Inferior parietal cortex (tissue), 1 donor: ENCODE data around the gene TCHHL1.

ENCODE experiments used
- DNase-seq: peaks from one replicate; pipeline ENCODE4 v3.0.0-alpha.2; 2016; ENCODE audit errors: extremely low spot score

The TCHHL1 gene

DNA sequence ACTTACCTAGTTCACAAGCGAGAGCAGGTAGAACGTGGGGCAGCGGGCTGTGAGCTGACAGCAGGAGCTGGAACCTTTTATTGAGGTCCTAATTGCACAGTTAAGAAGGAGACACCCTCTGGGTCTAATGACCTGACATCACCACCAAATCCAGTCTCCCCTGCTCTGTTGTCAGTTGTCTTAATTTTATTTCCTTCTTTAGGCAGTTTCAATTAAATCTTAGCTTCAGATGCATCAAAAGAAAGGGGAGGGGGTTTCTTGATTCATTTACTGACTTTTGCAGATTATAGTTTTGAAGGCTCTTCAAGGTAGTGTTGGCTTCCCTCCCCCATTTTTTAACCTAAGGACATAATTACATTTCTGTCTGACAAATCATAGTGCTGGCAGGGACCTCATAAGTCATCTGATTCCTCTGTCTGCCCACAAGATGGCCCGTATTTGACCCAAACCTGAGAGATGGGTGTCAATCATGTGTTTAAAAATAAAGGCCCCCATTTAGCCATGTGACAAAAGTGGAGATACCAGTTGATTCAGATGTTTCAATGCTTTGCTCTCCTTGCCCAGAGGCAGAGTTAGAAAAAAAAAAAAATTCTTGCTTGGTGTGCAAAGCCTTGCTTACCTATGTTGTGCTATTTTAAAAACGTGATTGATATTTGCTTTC is at the start of gene TCHHL1:
Gene TCHHL1 (minus strand): TSS at position 51 of the 661 bp plus-strand sequence. CDS start 921 bp downstream, outside the sequence.
- DNase-seq: no peak

DNA sequence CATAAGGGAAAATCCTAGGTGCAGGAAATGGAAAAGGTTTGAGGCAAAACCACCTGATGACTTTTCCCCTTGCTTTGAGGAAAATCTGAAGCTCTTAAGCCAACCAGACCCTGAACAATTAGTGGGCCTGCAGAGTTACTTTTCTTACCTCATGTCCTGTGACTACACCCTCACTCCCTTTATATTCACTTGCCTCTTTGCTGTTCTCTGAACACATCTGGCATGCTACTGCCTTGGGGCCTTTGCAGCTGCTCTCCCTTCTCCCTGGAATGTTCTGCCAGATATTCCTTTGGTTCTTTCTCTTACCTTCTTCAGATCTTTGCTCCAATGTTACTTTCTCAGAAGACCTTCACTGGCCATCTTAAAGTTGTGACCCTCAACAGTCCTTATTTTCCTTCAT is 48.4 kb upstream of the TCHHL1 start:
- no peak for DNase-seq

DNA sequence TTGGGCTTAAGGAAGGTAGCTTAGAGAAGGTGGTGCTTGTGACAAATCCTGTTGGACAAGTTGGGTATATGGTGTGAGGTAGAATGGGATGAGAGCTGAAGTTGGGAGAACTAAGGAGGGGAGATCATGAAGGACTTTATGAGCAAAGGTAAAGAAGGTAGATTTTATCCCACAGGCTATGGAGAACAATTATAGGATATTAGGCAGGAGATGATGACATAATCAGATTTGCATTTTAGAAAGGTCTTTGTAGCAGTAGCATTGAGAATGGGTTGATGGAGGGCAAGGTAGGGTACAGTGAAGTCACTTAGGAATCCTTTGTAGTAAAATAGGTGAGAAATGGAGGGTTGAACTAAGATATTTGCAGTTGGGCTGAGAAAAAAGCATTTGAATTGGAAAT is 41.3 kb upstream of the TCHHL1 start:
- DNase-seq: no peak

DNA sequence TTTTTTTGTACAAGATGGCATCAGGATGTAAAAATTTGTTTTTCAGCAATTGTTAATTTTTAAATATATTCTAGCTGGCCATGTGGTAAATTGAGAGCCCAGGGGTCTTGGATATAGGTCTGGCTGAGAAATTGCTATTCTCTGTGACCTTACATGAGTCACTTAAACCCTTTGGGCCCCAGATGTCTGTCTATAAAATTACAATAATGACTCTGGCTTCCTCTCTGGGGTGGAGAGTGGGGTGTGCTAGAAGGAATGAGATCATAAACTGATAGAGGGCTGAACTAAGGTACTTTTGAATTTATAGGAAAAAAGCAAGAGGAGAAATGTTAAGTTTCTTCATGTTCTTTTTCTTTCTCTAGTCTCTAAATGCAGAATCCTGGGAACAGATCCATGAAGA is 38.8 kb upstream of the TCHHL1 start:
- no peak for DNase-seq

DNA sequence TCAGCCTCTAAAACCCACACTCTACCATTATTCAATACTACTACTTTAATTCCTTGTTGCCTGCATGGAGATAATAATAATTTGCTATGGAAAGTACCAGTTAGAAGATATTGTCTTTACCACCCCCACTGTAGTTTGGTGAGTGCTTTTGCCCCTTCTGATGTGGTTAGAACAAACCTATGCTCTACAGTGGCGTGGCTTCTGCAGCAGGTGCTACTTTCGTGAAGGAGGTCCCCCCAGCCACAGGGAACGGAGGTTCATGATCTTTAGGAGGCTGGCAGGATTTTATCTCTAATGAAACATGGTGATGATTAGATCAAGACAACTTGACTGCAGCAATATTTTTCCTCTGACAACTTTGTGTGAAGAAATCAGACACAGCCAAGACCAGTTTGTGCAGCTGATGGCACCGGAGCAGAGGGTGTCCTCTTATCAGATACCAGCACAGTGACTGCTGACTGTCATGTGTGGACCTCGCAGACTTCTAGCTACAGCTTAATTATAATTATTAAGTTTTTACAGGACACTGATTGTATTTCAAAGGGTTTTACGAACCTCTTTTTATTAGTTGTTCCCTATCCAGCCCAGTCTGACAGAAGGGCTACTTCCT is 37.1 kb upstream of the TCHHL1 start:
- no peak for DNase-seq

DNA sequence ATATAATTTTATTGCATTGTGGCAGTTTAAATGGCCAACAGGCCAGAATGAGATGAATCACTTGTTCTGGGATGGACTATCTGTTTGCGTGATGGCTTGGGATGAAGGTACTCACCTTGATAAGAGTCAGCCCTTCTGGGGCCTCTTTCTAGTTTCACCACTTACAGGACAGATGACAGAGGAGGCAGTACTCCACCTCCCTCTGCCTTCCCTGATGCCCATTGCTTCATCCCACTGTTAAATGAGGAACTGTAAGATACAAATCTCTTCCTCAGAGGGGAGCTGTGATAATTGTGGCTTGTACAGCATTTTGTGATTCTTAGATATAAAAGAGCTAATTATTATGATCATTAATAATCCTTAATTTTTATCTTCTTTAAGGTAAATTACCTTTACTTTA is 30.1 kb upstream of the TCHHL1 start:
- DNase-seq: no peak

DNA sequence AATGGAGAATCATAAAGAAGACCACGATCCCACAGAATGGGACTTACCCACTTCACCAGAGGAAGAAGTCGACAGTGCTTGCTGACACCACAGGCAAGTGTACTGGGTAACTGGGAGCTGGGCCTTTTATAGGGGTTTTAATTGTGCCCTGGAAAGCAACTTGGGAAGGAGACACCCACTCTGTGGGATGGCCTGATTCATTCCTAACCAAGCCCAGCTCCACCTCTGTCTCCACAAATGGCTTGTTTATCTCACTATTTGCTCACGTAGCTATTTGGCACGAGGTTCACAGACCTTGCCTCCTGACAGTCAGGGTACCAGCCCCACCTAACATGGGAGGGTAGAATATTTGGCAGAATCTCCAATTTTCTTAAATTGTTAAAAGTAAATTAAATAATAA is 26.5 kb upstream of the TCHHL1 start, which contains the start of gene TCHH:
Gene TCHH (minus strand): TSS at position 101 of the 400 bp plus-strand sequence. CDS start 1,364 bp downstream, outside the sequence.
- no peak for DNase-seq

DNA sequence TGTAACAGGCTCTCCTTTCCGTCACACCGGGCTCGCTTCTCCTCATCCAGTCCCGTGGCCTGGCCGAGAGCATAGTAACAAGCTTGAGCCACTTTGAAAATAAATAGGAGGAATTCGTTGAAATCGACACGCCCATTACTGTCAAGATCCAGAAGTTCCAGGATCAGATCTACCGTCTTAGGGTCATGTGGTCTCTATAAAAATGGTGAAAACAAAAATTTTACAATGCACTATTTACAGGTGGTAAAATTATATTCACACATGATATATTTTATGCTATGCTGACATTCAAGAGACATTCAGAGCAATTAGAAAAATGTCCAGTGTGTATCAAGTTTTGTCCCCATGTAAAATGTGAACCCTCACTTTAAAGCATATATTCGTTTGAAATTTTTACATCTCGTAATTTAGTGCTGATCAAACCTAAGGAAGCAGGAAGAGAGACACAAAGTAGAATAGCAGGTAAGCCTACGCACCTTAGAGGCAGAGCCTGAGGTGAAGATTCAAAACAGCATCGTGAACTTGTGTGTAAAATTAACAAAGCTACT is 24.1 kb upstream of the TCHHL1 start:
- no peak for DNase-seq

DNA sequence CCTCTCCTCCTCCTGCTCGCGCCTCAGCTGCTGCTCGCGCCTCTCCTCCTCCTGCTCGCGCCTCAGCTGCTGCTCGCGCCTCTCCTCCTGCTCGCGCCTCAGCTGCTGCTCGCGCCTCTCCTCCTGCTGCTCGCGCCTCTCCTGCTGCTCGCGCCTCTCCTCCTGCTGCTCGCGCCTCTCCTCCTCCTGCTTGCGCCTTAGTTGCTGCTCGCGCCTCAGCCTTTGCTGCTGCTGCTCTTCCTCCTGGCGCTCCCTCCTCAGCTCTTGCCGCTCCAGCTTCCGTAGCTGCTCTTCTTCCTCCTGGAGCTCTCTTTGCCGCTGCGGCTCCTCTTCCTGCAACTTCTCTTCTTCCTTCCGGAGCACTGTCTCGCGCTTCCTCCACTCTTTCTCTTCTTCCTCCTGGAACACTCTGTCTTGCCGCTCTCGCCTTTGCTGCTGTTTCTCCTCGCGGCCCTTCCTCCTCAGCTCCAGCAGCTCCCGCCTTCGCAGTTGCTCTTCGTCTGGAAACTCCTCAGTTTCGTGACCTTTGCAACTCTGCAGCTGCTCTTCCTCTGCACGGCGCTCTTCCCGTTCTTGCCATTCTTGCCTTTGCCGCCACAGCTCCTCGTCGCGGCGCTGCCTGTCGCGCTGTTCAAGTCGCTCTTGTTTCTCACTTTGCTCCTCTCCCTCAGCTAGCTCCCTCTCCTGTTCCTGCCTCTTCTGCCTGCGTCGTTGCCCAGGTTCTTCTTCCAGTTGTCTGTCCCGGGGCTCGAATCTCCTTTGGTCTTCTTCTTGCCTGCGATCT is 23.4 kb upstream of the TCHHL1 start:
- DNase-seq: no peak

DNA sequence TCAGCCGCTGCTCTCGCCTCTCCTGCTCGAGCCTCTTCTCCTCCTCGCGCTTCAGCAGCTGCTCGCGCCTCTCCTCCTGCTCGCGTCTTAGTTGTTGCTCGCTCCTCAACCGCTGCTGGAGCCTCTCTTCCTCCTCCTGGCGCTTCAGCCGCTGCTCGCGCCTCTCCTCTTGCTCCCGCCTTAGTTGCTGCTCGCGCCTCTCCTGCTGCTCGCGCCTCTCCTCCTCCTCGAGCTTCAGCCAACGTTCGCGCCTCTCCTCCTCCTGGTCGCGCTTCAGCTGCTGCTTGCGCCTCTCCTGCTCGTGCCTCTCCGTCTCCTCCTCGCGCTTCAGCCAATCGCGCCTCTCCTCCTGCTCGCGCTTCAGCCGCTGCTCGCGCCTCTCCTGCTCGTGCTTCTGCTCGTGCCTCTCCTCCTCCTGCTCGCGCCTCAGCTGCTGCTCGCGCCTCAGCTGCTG is 22.7 kb upstream of the TCHHL1 start:
- no peak for DNase-seq

DNA sequence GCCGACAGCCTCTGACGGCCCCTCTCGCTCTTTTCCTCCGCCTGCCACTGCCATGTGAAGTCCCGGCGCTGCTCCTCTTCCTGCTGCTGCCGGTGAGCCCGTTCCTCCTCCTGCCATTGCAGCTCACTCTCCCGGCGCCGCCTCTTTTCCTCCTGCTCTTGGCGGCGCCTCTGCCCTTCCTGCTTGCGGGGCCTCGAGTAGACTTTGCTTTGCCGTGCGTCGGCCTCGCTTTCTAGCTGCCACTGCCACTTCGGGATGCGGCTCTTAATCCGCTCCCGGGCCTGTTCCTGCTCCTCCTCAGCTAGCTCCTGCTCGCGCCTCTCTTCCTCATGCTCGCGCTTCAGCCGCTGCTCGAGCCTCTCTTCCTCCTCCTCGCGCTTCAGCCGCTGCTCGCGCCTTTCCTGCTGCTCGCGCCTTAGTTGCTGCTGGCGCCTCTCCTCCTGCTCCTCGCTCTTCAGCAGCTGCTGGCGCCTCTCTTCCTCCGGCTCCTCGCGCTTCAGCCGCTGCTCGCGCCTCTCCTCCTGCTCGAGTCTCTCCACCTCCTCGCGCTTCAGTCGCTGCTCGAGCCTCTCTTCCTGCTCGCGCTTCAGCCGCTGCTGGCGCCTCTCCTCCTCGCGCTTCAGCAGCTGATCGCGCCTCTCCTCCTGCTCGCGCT is 22.1 kb upstream of the TCHHL1 start:
- peak; percentile 9 for DNase-seq

DNA sequence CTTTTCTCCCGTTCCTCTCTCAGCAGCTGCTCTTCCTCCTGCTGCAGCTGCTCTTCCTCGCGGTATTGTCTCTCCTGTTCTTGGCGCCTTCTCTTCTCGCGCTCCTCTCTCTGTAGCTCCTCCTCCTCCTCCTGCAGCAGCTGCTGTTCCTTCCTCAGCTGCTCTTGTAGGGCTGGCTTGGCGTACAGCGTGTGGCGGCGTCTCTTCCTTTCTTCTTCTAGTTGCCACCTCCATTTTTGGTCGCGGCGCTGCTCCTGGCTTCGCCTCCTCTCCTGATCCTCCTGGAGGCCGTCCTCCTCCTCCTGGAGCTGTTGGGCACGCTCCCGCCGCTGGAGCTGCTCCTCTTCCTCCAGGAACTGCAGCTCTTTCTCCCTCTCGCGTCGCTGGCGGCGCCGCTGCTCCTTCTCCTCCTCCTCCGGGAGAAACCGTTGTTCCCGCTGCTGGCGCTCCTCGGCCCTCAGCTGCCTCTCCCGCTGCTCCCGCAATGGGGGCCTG is 21.5 kb upstream of the TCHHL1 start:
- peak; percentile 7 for DNase-seq

DNA sequence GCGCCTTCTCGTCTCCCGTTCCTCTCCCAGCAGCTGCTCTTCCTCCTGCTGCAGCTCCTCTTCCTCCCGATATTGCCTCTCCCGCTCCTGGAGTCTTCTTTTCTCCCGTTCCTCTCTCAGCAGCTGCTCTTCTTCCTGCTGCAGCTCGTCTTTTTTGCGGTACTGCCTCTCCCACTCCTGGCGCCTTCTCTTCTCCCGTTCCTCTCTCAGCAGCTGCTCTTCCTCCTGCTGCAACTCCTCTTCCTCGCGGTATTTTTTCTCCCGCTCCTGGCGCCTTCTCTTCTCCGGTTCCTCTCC is 21.1 kb upstream of the TCHHL1 start:
- DNase-seq: no peak

DNA sequence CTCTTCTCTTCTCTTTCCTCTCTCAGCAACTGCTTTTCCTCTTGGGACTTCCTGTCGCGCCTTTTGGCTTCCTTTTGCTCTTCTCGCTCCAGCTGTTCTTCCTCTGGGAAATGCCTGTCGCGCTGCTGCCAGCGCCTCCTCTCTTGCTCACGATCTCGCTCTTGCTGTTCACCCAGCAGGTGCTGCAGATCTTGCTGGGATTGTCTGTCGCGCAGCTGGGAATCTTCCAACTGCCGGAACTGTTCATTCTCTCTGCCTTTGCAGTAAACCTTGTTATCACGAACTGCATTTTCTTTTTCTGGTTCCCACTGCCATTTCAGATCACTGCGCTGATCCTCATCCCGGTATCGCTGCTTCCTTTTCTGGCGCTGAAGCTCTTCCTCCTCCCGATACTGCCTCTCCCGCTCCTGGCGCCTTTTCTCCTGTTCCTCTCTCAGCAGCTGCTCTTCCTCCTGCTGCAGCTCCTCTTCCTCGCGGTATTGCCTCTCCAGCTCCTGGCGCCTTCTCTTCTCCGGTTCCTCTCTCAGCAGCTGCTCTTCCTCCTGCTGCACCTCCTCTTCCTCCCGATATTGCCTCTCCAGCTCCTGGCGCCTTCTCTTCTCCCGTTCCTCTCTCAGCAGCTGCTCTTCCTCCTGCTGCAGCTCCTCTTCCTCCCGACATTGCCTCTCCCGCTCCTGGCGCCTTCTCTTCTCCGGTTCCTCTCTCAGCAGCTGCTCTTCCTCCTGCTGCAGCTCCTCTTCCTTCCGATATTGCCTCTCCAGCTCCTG is 20.6 kb upstream of the TCHHL1 start:
- DNase-seq: no peak

DNA sequence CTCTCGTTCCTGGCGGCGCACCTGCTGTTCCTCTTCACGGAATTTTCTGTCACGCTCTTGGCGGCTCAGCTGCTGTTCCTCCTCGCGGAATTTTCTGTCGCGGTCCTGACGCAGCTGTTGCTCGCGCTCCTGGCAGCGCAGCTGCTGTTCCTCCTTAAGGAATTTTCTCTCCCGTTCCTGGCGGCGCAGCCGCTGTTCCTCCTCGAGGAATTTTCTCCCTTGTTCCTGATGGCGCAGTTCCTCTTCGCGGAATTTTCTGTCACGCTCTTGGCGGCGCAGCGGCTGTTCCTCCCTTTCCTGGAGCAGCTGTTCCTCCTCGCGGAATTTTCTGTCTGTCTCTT is 20.0 kb upstream of the TCHHL1 start:
- no peak for DNase-seq

DNA sequence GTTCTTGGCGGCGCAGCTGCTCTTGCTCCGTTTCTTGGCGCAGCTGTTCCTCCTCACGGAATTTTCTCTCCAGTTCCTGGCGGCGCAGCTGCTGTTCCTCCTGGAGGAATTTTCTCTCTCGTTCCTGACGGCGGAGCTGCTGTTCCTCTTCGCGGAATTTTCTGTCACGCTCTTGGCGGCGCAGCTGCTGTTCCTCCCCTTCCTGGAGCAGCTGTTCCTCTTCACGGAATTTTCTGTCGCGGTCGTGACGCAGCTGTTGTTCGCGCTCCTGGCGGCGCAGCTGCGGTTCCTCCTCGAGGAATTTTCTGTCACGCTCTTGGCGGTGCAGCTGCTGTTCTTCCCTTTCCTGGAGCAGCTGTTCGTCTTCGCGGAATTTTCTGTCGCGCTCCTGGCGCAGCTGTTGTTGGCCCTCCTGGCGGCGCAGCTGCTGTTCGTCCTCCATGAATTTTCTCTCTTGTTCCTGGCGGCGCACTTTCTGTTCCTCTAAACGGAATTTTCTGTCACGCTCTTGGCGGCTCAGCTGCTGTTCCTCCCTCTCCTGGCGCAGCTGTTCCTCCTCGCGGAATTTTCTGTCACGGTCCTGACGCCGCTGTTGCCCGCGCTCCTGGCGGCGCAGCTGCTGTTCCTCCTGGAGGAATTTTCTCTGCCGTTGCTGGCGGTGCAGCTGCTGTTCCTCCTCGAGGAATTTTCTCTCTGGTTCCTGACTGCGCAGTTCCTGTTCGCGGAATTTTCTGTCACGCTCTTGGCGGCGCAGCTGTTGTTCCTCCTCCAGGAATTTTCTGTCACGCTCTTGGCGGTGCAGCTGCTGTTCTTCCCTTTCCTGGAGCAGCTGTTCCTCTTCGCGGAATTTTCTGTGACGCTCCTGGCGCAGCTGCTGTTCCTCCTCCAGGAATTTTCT is 19.4 kb upstream of the TCHHL1 start:
- no peak for DNase-seq

DNA sequence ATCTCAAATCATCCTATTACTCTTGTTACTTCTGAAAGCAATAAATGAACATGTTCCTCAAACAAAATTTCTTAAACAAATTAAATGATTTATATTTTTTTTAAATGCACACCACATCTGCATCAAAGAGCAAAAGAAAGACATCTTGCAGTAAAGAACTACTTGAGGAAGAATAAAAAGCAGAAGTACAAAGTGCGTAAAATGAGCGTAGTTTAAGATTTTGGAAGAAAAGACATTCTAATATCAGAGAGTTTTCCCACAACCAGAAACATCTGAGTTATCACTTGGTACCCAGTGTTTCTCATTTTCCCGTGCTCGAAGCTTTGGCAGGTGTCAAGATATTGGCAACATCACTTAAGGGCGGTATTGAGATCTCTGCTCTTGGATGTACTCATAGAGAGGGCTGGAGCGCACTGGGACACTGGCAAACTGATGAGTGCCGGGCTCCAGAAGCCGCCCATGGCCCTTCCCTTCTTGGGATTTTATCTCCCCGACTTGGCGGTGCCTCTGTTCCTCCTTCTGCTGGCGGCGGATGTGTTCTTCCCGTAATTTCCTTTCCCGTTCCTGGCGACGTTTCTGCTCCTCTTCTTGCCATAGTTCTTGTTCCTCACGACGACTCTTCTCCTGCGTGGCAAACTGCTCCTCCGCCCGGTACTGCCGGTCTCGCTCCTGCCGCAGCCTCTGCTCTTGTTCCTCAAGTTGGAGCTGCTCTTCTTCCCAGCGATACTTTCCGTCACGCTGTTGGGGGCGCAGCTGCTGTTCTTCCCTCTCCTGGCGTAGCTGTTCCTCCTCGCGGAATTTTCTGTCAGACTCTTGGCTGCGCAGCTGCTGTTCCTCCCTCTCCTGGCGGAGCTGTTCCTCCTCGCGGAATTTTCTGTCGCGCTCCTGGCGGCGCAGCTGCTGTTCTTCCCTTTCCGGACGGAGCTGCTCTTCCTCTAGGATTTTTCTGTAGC is 18.4 kb upstream of the TCHHL1 start:
- no peak for DNase-seq

DNA sequence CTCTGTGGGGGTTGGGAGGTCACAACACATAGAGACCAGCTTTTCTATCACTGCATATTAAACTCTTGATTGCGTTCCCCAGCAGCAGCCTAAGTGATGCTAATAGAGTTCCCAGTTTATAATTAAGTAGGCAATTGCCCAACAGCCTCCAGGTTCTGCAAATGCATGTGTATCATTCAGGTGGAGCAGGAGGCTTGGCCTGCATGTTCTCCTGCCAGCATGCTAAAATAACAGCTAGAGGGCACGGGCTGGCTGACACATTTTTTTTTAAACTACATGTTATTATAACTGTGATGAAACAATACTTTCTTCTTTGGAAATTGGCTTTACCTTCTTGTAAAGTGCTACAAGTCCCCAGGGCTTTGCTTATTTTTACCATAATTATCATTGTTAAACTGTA is 16.0 kb upstream of the TCHHL1 start:
- DNase-seq: no peak

DNA sequence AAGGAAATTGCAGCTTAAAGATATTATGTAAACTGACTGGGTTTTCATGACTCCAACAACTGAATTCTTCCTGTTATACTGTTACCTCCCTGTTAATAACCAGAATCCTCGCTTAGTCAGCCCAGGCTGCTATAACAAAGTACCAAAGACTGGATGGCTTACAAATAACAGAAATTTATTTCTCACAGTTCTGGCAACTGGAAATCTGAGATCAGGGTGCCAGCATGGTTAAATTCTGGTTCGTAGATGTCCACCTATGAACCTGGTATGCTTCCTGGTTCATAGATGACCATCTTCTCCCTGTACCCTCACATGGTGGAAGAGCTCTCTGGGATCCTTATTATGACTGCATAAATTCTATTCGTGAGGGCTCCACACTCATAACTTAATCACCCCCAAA is 8.1 kb upstream of the TCHHL1 start:
- no peak for DNase-seq
